ENCODE results near the gene FBXW11. TPM values are rescaled to one million over a fixed set of nuclear protein-coding genes. Genes with fewer than 3 reads are reported as not detected.

FBXW11 gene
- total RNA-seq, 1 experiment from 2014 or later, result 54.8 TPM

DNA sequence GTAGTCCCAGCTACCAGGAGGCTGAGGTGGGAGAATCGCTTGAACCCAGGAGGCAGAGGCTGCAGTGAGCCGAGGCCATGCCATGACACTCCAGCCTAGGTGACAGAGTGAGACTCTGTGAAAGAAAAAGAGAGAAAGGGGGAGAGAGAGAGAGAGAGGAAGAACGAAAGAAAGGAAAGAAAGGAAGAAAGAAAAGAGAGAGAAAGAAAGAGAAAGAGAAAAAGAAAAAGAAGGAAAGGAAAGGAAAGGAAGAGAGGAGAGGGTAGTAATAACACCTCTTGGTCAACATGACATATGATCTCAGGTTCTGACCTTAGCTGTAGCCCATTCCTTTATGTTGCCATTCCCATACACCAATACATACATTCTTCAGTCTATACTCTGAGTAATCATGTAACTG, 14.1 kb downstream of the FBXW11 start:
- no peaks in the 10 kb centered on the region for H3F3A ChIP-seq (ENCODE audit: insufficient read depth, low read depth)
- no peaks in the 10 kb centered on the region for H3K9me2 ChIP-seq (ENCODE audit: insufficient read depth)
- H3K9me3 ChIP-seq (ENCODE audit: insufficient read depth, low read depth), result no peaks in the 10 kb centered on the region
- POLR2A ChIA-PET (ENCODE audit: unreplicated experiment), result no interaction called here
- no peak for DNase-seq
- CTCF ChIA-PET, result no interaction called here
- BruUV-seq (replicated peaks), result no TSS peak
- peaks cover 14% of the 10 kb centered on the region for H4K20me1 ChIP-seq (ENCODE audit: insufficient read depth)
- no peaks in the 10 kb centered on the region for H3K27me3 ChIP-seq (ENCODE audit: insufficient read depth, low read depth)
- H3K4me2 ChIP-seq, result no peak overlapping the region
- no peak overlapping the region for H3K4me3 ChIP-seq
- peaks cover 13% of the 10 kb centered on the region; the same call in 1 of the 2 replicates for H3K36me3 ChIP-seq (ENCODE audit: low read depth)
- H3K79me2 ChIP-seq (ENCODE audit: low read depth), result peaks cover 95% of the 10 kb centered on the region
- H3K4me1 ChIP-seq (replicated peaks; ENCODE audit: insufficient read depth), result peaks cover 6% of the 10 kb centered on the region
- H3K27ac ChIP-seq, result no peak overlapping the region
- no peak overlapping the region for H2AFZ ChIP-seq
- TF ChIP-seq, protein P1, sequence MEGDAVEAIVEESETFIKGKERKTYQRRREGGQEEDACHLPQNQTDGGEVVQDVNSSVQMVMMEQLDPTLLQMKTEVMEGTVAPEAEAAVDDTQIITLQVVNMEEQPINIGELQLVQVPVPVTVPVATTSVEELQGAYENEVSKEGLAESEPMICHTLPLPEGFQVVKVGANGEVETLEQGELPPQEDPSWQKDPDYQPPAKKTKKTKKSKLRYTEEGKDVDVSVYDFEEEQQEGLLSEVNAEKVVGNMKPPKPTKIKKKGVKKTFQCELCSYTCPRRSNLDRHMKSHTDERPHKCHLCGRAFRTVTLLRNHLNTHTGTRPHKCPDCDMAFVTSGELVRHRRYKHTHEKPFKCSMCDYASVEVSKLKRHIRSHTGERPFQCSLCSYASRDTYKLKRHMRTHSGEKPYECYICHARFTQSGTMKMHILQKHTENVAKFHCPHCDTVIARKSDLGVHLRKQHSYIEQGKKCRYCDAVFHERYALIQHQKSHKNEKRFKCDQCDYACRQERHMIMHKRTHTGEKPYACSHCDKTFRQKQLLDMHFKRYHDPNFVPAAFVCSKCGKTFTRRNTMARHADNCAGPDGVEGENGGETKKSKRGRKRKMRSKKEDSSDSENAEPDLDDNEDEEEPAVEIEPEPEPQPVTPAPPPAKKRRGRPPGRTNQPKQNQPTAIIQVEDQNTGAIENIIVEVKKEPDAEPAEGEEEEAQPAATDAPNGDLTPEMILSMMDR (conservative IDR thresholded peaks at IDR 0.05), result no peak
- TF ChIP-seq EZH2 (IDR thresholded peaks at IDR 0.05; ENCODE audit: low read depth), result no peak
- intact Hi-C loops (cut with micrococcal nuclease; ENCODE audit: unreplicated experiment), result no loop called here

DNA sequence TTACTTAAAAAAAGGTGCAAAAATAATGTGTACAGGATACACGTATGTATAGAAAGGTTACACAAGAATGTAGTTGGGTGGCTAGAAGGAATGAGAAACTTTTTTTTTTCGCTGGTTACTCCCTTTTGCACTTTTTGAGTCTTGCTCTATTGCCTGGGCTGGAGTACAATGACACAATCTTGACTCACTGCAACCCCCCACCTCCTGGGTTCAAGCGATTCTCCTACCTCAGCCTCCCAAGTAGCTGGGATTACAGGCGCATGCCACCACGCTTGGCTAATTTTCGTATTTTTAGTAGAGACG, 15.8 kb downstream of the FBXW11 start:
- Histone ChIP-seq H3K4me3 (no peak overlapping the region), H2AFZ (no peak overlapping the region), H3K27ac (no peak overlapping the region), H4K20me1 (ENCODE audit: insufficient read depth) (peaks cover 18% of the 10 kb centered on the region), H3K36me3 (ENCODE audit: low read depth) (peaks cover 13% of the 10 kb centered on the region; the same call in 1 of the 2 replicates), H3K9me2 (ENCODE audit: insufficient read depth) (no peaks in the 10 kb centered on the region), H3K9me3 (ENCODE audit: insufficient read depth, low read depth) (no peaks in the 10 kb centered on the region), H3K4me1 (replicated peaks; ENCODE audit: insufficient read depth) (peaks cover 4% of the 10 kb centered on the region; the same call in 1 of the 2 replicates), H3K27me3 (ENCODE audit: insufficient read depth, low read depth) (no peaks in the 10 kb centered on the region), H3K79me2 (ENCODE audit: low read depth) (peaks cover 95% of the 10 kb centered on the region), H3F3A (ENCODE audit: insufficient read depth, low read depth) (no peaks in the 10 kb centered on the region), H3K4me2 (no peak overlapping the region)
- no TSS peak for BruUV-seq (replicated peaks)
- no peak for TF ChIP-seq EZH2 (IDR thresholded peaks at IDR 0.05; ENCODE audit: low read depth)
- TF ChIP-seq, protein P1 (conservative IDR thresholded peaks at IDR 0.05), result no peak
- CTCF ChIA-PET, result interaction anchor here (0.6 kb wide), 1 partner anchor 199 kb away, joined by 4 read pairs; no protein-coding TSS in a partner anchor
- intact Hi-C loops (cut with micrococcal nuclease; ENCODE audit: unreplicated experiment), result no loop called here
- no peak for DNase-seq
- POLR2A ChIA-PET (ENCODE audit: unreplicated experiment), result no interaction called here

GRCh38 chr5:171989946-171990712, 16.3 kb downstream of the FBXW11 start:
- POLR2A ChIA-PET (ENCODE audit: unreplicated experiment), result no interaction called here
- CTCF ChIA-PET, result interaction anchor here (0.6 kb wide), 1 partner anchor 199 kb away, joined by 4 read pairs; no protein-coding TSS in a partner anchor
- Histone ChIP-seq H3K27me3 (ENCODE audit: insufficient read depth, low read depth) (no peaks in the 10 kb centered on the region), H4K20me1 (ENCODE audit: insufficient read depth) (peaks cover 18% of the 10 kb centered on the region), H3K4me3 (no peak overlapping the region), H3K27ac (no peak overlapping the region), H3K4me2 (no peak overlapping the region), H3K36me3 (ENCODE audit: low read depth) (peaks cover 13% of the 10 kb centered on the region; the same call in 1 of the 2 replicates), H3K79me2 (ENCODE audit: low read depth) (peaks cover 98% of the 10 kb centered on the region), H2AFZ (no peak overlapping the region), H3F3A (ENCODE audit: insufficient read depth, low read depth) (no peaks in the 10 kb centered on the region), H3K4me1 (replicated peaks; ENCODE audit: insufficient read depth) (peaks cover 4% of the 10 kb centered on the region; the same call in 1 of the 2 replicates), H3K9me3 (ENCODE audit: insufficient read depth, low read depth) (no peaks in the 10 kb centered on the region), H3K9me2 (ENCODE audit: insufficient read depth) (no peaks in the 10 kb centered on the region)
- BruUV-seq (replicated peaks), result no TSS peak
- no peak for TF ChIP-seq EZH2 (IDR thresholded peaks at IDR 0.05; ENCODE audit: low read depth)
- TF ChIP-seq, protein P1 (conservative IDR thresholded peaks at IDR 0.05), result no peak
- intact Hi-C loops (cut with micrococcal nuclease; ENCODE audit: unreplicated experiment), result no loop called here
- no peak for DNase-seq
